Neural progenitor cell (in vitro differentiated cells): ENCODE data around the gene QKI.

Experiments
- CTCF ChIP-seq: fragments of 200-600 bp; sonication (generic); IDR thresholded peaks from 2 replicates; pipeline ENCODE4 v1.5.1; 2017; ENCODE audit warnings: antibody characterized with exemption, mild to moderate bottlenecking
- EZH2phosphoT487 ChIP-seq: fragments of 200-600 bp; sonication (generic); IDR thresholded peaks from 2 replicates; pipeline ENCODE4 v1.6.1; 2017; ENCODE audit warnings: antibody characterized with exemption

- no peak for TF ChIP-seq CTCF
- TF ChIP-seq EZH2phosphoT487 = no peak
Observed at GRCh38 chr6:163490826-163491577, 76.5 kb downstream of the QKI start.
